Astrocyte (in vitro differentiated cells and primary cell): ENCODE measurements around the gene UBE2U. TPM values are rescaled to one million over a fixed set of nuclear protein-coding genes. Genes with fewer than 3 reads are reported as not detected.

ENCODE experiments used
- DNase-seq: peaks from one replicate; pipeline ENCODE4 v3.0.0-alpha.2; 2010; ENCODE audit warnings: low read depth
- FAIRE-seq: peaks from 2 replicates; lab custom pipeline; 2011; peaks lifted over from hg19 to GRCh38; lab: Jason Lieb, UNC
- H2AFZ ChIP-seq: 2 replicates; pipeline ENCODE4 v1.6.0; 2012; ENCODE audit warnings: low read depth, low read length, inconsistent platforms
- H3K27ac ChIP-seq: 2 replicates; pipeline ENCODE4 v1.5.1; 2011; ENCODE audit warnings: low read depth, low read length, inconsistent platforms
- H3K27me3 ChIP-seq: 2 replicates; pipeline ENCODE4 v1.6.0; 2011; ENCODE audit warnings: low read length, inconsistent platforms; ENCODE audit not compliant: insufficient read depth
- H3K36me3 ChIP-seq: 2 replicates; pipeline ENCODE4 v1.5.1; 2011; ENCODE audit warnings: low read length, inconsistent platforms; ENCODE audit not compliant: insufficient read depth
- H3K4me1 ChIP-seq: 2 replicates; pipeline ENCODE4 v1.5.1; 2011; ENCODE audit warnings: low read length, inconsistent platforms; ENCODE audit not compliant: insufficient read depth
- H3K4me2 ChIP-seq: 2 replicates; pipeline ENCODE4 v1.6.0; 2012; ENCODE audit warnings: low read length, inconsistent platforms
- H3K4me3 ChIP-seq: 2 replicates; pipeline ENCODE4 v1.5.1; 2011; ENCODE audit warnings: low read depth, mild to moderate bottlenecking, low read length, inconsistent platforms; ENCODE audit not compliant: insufficient read depth
- H3K79me2 ChIP-seq: 2 replicates; pipeline ENCODE4 v1.6.0; 2012; ENCODE audit warnings: mild to moderate bottlenecking, low read length, inconsistent platforms; ENCODE audit not compliant: insufficient read depth
- H3K9ac ChIP-seq: 2 replicates; pipeline ENCODE4 v1.6.0; 2012; ENCODE audit warnings: mild to moderate bottlenecking, low read length, inconsistent platforms
- H3K9me3 ChIP-seq: 2 replicates; pipeline ENCODE4 v1.5.1; 2012; ENCODE audit warnings: low read depth, mild to moderate bottlenecking, low read length, inconsistent platforms; ENCODE audit not compliant: insufficient read depth
- H4K20me1 ChIP-seq: 2 replicates; pipeline ENCODE4 v1.6.0; 2012; ENCODE audit warnings: low read length, inconsistent platforms; ENCODE audit not compliant: insufficient read depth
- H3K27ac Mint-ChIP-seq: one replicate; pipeline ENCODE4 v1.8.0; 2021; ENCODE audit warnings: mild to moderate bottlenecking, mixed read lengths; ENCODE audit not compliant: unreplicated experiment
- H3K27me3 Mint-ChIP-seq: one replicate; pipeline ENCODE4 v1.8.0; 2021; ENCODE audit warnings: low read depth, mixed read lengths; ENCODE audit not compliant: unreplicated experiment
- H3K36me3 Mint-ChIP-seq: one replicate; pipeline ENCODE4 v1.8.0; 2021; ENCODE audit warnings: low read depth, mixed read lengths; ENCODE audit not compliant: unreplicated experiment
- H3K4me1 Mint-ChIP-seq: one replicate; pipeline ENCODE4 v1.8.0; 2021; ENCODE audit warnings: low read depth, mixed read lengths; ENCODE audit not compliant: unreplicated experiment
- H3K4me3 Mint-ChIP-seq: one replicate; pipeline ENCODE4 v1.8.0; 2021; ENCODE audit warnings: mild to moderate bottlenecking, moderate library complexity, mixed read lengths; ENCODE audit not compliant: unreplicated experiment
- H3K9me3 Mint-ChIP-seq: one replicate; pipeline ENCODE4 v1.8.0; 2021; ENCODE audit warnings: mild to moderate bottlenecking, mixed read lengths; ENCODE audit not compliant: unreplicated experiment
- CTCF ChIP-seq: IDR thresholded peaks from 2 replicates; pipeline ENCODE4 v1.5.1; 2011; ENCODE audit warnings: low read depth, mild to moderate bottlenecking, inconsistent platforms, low read length, moderate library complexity; ENCODE audit not compliant: insufficient read depth
- EZH2 ChIP-seq: IDR thresholded peaks from 2 replicates; pipeline ENCODE4 v1.6.1; 2012; ENCODE audit warnings: mild to moderate bottlenecking, low read length, inconsistent platforms; ENCODE audit not compliant: insufficient read depth
- total RNA-seq: library from RNA; stranded (reverse); gene quantifications from 2 replicates; pipeline ENCODE4 v1.2.1, GENCODE V29; 2021

The UBE2U gene
- total RNA-seq, 1 donor from 2014 or later, result not detected

- Histone ChIP-seq H3K79me2 (no peaks in the 10 kb centered on the region), H3K4me1 (no peaks in the 10 kb centered on the region), H3K4me3 (no peak overlapping the region), H2AFZ (no peak overlapping the region), H3K9me3 (no peaks in the 10 kb centered on the region), H3K36me3 (no peaks in the 10 kb centered on the region), H3K9ac (no peak overlapping the region), H3K4me2 (no peak overlapping the region), H4K20me1 (no peaks in the 10 kb centered on the region), H3K27me3 (peaks cover 2% of the 10 kb centered on the region), H3K27ac (no peak overlapping the region)
- no peak for DNase-seq
- H3K36me3 Mint-ChIP-seq, result peaks cover 1% of the 10 kb centered on the region
- peaks cover 2% of the 10 kb centered on the region for H3K9me3 Mint-ChIP-seq
- FAIRE-seq, result no peak
- TF ChIP-seq EZH2 (no peak), CTCF (no peak)
- peaks cover 2% of the 10 kb centered on the region for H3K4me1 Mint-ChIP-seq
- no peak overlapping the region for H3K4me3 Mint-ChIP-seq
- H3K27me3 Mint-ChIP-seq, result peaks cover 7% of the 10 kb centered on the region
- H3K27ac Mint-ChIP-seq, result no peak overlapping the region
Measured at GRCh38 chr1:64312431-64312830, 109.0 kb downstream of the UBE2U start.

- H2AFZ ChIP-seq, result no peak overlapping the region
- no peak overlapping the region for H3K4me3 ChIP-seq
- H3K36me3 ChIP-seq, result no peaks in the 10 kb centered on the region
- Mint-ChIP-seq H3K27ac (no peak overlapping the region), H3K36me3 (peaks cover 1% of the 10 kb centered on the region), H3K27me3 (peaks cover 2% of the 10 kb centered on the region), H3K4me3 (no peak overlapping the region), H3K9me3 (peaks cover 2% of the 10 kb centered on the region), H3K4me1 (no peaks in the 10 kb centered on the region)
- no peaks in the 10 kb centered on the region for H3K27me3 ChIP-seq
- no peaks in the 10 kb centered on the region for H3K4me1 ChIP-seq
- no peak overlapping the region for H3K9ac ChIP-seq
- TF ChIP-seq CTCF (no peak), EZH2 (no peak)
- no peak overlapping the region for H3K27ac ChIP-seq
- no peaks in the 10 kb centered on the region for H3K9me3 ChIP-seq
- no peak overlapping the region for H3K4me2 ChIP-seq
- no peaks in the 10 kb centered on the region for H3K79me2 ChIP-seq
- DNase-seq (no peak), FAIRE-seq (no peak)
- no peaks in the 10 kb centered on the region for H4K20me1 ChIP-seq
Measured at GRCh38 chr1:64315402-64315801, 112.0 kb downstream of the UBE2U start.
